Measurements from ENCODE around the gene ATP1B3.
A peak's percentile ranks its signal among the peaks of the same experiment; 100 is the strongest.
"Not testable (repeated sequence)": the region's sequence is repeated elsewhere in the genome, so short reads cannot be mapped to it uniquely, and the experiment has no call there.

The ATP1B3 gene

DNA sequence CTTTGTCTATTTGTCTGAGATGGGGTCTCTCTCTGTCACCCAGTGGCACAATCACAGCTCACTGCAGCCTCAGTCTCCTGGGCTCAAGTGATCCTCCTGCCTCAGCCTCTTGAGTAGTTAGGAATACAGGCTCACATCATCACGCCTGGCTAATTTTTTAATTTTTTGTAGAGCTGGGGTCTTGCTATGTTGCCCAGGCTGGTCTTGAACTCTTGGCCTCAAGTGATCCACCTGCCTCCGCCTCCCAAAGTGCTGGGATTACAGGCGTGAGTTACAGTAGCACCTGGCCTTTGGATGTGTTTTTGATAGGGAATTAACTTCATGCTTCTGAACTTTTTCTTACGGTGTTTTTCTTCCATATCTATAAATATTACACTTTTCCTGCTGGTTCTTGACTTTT, 33.5 kb downstream of the ATP1B3 start:
- DNase-seq: not testable (repeated sequence)

DNA sequence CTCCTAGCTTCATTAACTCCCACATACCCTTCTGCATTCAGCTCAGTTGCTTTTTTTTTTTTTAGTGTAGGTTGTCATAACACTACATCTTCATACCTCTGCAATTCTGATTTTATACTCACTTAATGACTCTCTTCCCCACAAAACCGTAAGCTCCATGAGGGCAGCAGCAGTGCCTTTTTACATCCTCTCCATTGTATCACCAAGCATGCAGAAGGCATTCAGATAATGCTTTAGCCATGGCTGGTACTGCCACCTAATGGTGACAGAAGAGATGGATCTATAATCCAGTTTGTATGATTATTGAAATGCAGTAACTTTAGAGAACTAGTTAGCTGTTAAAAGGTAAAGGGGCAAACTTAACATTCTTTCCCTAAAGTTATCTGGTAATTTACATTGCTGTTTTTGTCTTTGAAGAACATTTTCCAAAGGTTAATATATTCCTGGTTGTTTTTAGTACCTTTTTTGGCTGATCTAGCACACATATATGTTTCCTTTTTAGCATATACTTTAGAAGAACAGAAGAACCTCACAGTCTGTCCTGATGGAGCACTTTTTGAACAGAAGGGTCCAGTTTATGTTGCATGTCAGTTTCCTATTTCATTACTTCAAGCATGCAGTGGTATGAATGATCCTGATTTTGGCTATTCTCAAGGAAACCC, 36.8 kb downstream of the ATP1B3 start:
- peak; percentile 64 for DNase-seq

- DNase-seq: no peak
These were observed 37.9 kb downstream of the ATP1B3 start for GRCh38 chr3:141914311-141914710.

GRCh38 chr3:141915016-141915415, 38.6 kb downstream of the ATP1B3 start:
- DNase-seq: no peak

GRCh38 chr3:141915766-141916165, 39.3 kb downstream of the ATP1B3 start:
- DNase-seq: no peak

DNA sequence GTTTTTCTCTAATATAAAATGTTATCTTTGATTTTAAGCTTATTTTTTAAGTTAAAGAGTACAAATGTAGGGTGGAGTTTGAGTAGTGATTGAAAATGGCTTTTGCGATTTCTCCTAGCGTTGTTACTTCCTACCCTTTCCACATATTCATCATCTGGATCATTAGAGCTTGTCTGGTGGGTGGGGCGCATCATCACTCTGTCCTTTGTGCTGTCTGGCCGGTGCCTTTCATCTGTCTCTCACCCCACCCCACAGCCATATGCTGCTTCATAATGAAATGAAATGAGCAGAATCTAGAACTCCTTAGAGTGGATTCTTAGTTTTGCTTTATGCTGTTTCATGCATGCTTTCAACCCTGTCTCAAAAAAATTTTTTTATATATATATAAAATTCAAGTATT, 44.3 kb downstream of the ATP1B3 start:
- DNase-seq: no peak

GRCh38 chr3:141921316-141921715, 44.9 kb downstream of the ATP1B3 start:
- no peak for DNase-seq

GRCh38 chr3:141925677-141926076, 49.2 kb downstream of the ATP1B3 start:
- DNase-seq: not testable (repeated sequence)

DNA sequence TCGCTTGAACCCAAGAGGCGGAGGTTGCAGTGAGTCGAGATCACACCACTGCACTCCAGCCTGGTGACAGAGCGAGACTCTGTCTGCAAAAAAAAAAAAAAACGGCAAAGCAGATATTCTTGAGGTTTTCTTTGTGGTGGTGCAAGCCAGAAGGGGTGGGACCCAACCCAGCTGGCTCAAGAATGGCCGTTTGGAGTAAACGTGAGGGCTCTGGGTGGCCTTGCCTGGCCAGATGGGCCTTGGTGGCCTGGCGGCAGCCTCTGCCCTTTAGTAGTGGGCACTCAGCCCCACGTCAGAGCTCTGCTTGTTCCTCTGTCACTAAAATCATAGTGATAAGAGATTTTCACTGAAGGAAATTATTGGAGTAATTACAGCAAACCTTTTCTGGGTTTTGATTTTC, 50.5 kb downstream of the ATP1B3 start:
- DNase-seq: no peak

DNA sequence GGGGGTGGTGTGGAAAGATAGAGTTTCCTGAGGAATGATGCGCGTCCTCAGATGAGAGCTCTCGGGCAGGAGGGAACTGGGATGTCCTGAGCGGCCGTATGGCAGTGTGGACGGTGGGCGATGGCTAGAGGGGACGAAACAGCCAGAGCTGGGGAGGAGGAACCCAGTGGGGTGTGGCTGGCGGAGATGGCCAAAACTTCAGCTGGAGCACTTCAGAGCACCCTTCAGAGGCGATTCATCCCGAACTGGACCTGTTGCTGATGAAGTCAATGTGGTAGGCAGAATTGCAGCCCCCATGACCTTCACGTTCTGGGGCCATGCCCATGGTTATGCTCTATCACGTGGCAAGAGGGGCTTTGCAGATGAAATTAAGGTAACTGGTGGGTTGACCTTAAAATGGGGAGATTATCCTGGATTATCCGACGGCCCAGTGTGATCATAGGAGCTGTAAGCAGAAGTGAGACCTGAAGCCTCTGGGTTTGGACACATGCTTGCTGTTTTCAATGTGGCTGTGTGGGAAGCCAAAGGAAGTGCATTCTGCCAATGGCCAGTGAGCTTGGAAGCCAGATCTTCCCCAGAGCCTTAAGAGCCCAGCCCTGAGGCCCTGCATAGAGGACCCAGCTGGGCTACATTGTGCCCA, 52.3 kb downstream of the ATP1B3 start:
- DNase-seq: no peak

DNA sequence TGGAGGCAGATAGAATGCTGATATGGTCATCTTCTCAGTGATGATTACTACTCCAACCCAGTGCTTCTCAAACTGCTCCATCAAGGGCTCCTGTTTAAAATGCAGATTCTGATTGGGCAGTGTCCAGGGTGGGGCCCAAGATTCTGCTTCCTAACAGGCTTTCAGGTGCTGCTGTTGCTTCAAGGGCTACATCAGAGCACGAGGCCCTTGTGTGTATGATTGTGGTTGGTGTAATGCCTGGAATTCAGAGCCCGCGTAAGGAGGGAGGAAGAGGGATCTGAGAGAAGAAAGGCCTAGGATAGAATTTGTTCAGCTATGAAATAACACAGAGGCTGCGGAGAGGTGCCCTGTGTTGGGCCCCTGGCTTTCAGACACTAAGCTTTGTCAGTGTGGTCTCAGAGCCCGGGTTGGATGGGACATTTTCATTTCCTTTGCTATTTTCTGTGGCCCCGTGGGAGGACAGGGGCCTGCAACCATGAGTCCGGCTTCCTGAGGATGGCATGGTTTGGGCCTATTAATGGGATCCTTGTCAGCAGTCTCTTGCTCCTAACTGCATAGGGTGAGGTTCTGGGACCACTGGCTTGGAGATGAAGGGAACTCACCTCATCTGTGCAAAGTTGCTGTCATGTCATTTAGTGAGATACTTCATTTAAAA, 53.0 kb downstream of the ATP1B3 start:
- no peak for DNase-seq

GRCh38 chr3:141930801-141931200, 54.4 kb downstream of the ATP1B3 start:
- no peak for DNase-seq

DNA sequence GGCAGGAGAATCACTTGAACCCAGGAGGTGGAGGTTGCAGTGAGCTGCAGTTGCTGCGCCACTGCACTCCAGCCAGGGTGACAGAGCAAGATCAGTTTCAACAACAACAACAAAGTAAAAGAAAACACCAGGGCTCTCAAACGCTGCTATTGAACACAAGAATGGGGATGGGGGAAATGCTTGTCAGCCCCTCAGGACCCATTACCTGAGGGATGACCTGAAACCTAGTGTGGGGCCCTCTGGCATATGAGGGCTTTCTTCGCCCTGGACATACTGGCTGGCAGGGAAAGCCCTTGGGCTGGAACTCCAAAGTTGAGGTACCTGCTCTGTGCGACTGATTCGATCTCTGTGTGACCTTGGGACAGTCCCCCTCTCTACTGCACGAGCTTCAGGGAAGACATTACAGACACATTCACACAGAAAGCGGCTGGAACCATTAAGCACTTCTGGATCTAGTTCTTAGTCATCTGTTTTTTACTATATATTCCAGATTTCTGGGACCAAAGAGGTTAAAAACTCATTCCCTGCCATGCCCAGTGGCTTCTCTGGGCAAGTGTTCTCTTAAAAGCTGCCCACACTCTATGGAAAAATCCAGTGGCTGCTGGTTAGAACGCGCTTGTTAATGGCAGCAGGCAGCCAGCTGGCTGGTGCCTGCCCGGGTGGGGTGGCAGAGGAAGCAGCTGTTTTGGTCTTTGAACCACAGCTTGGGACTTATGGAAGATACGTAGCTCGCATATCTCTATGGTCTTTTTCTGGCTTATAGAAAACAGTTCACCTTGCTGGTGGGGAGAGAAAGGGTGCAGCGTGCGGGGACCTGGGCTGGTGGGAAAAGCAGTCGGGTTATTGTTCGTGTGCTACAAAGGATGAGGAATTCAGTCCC, 57.2 kb downstream of the ATP1B3 start:
- no peak for DNase-seq

DNA sequence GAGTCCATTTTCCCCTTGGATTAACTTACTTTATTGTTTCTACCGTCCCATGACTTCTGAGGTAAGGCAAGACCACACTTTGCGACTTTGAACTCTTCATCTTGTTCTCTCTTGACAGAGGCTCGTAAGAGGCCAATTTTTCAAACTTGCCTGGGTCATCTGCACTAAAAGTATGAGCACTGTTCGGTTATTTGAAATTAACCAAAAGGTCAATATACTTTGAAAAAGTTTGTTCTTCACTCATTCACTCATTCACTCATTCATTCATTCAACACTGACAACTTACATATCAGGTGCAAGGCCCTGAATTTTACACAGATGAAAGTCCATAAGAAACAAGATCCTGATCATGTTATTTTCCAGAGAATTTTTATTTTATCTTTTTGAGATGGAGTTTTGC, 57.9 kb downstream of the ATP1B3 start:
- no peak for DNase-seq

- no peak for DNase-seq
These were observed 61.6 kb downstream of the ATP1B3 start for GRCh38 chr3:141938011-141938500.

GRCh38 chr3:141939759-141940158, 63.3 kb downstream of the ATP1B3 start:
- no peak for DNase-seq

GRCh38 chr3:141940194-141940776, 63.8 kb downstream of the ATP1B3 start:
- no peak for DNase-seq

GRCh38 chr3:141941093-141941492, 64.7 kb downstream of the ATP1B3 start:
- DNase-seq: no peak

- no peak for DNase-seq
These were observed 65.6 kb downstream of the ATP1B3 start for GRCh38 chr3:141942006-141942405.

DNA sequence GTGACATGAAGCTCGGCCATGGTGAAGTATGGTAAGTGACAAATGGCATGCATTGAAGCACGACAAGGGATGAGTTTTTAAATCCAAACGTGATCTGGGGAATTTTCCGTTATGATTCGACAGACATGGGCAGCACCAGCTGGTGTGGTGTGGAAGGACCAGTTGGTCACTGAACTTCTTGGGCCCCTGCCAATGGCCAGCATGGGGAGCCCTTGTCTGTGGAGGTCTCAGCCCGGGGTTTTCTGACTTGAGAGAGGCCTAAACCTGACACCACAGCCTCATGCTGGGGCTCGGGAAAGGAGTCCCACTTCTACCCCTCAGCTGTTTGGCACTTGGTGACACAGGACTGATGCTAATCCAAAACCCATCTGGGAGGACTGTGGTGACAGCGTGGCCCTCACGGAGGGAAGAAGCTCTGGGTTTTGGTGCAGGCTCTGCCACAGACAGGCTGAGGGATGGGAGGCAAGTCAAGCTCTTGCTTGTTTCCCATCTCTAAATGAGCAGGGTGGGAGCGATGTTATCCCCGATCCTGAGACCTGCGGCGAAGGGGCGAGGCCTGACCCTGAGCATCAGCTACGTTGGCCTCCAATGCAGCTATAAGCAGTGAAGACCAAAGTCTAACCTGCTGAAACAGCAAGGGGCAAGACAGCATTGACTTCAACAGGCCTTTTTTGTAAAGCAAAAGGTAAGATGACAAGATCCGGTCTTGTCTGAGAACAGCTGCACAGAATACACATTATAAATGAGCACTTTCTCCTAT, 69.5 kb downstream of the ATP1B3 start:
- DNase-seq: no peak

- DNase-seq: no peak
These were observed 73.0 kb downstream of the ATP1B3 start for GRCh38 chr3:141949399-141949798.

- DNase-seq: no peak
These were observed 73.5 kb downstream of the ATP1B3 start for GRCh38 chr3:141949972-141950371.
